Stimulated activated CD4-positive, alpha-beta T cell treated with anti-CD3 and anti-CD28 coated beads, Interleukin-12 subunit alpha, Interleukin-12 subunit beta, amount 100 ng/mL, for 48 hours (primary cell): ENCODE results near the gene PARD6B.
"Not testable (repeated sequence)": the region's sequence is repeated elsewhere in the genome, so short reads cannot be mapped to it uniquely, and the experiment has no call there.

Experiments
- DNase-seq, 3 donors: peaks; one replicate each; pipeline ENCODE4 v3.0.0-alpha.2; 2020; ENCODE audit warnings: low read depth in 2 of 3, low spot score in 1 of 3

The PARD6B gene

DNA sequence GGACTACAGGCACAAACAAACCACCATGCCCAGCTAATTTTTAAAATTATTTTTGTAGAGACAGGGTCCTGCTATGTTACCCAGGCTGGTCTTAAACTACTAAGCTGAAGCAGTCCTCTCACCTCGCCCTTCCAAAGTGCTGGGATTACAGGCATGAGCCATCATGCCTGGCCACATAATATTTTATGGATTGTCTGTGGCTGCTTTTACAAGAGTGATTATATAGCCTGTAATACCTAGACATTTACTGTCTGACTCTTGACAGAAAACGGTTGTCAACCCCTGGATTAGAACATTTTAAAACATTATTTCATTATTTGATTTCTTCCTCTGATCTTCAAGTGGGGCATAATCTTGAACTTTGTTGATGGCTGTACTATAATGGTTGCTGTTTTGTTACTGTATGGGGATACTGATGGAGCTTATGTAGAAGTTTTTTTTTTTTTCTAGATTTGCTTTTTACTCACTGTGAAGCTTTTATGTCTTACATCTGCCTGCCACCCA, 14.3 kb downstream of the PARD6B start:
- DNase-seq = no peak

DNA sequence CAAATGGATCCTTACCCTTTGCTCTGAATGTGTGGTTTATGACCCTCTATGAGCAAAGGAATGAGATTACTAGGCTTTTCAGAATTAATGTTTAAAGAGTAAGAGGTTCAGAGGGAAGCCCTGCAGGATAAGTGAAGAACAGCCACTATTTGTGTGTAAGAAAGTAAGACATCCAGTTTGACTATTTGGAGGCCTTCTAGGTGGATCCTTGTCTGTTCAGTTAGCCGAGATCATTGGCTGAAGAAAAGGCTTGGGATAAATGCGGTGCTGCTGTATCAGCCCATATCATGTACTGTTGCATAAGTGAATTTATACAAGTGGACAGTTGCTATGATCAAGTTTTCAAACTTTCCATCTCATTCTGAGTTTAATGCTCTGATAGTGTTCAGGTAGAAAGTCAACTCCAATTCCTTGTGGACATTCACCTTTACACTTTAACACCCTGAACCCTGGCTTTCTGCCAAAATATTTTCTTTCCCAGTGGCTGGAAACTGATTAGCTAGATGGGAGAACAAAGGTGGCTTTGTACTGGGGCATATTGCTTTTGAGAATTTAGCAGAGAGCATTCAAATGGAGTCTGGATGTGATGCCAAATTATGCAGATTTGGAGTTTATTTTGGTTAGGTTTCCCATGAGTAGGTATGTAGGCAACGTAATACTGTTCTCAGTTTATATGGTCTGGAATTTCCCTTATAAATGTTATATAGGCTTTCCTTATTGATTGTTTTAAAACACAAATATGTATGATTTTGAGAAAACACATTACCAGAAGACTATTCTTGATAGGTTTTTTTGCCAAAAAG, 15.0 kb downstream of the PARD6B start:
- no peak for DNase-seq

- DNase-seq = no peak
Observed at GRCh38 chr20:50747275-50747674, 15.9 kb downstream of the PARD6B start.

GRCh38 chr20:50750145-50750671, 18.8 kb downstream of the PARD6B start:
- DNase-seq = no peak

DNA sequence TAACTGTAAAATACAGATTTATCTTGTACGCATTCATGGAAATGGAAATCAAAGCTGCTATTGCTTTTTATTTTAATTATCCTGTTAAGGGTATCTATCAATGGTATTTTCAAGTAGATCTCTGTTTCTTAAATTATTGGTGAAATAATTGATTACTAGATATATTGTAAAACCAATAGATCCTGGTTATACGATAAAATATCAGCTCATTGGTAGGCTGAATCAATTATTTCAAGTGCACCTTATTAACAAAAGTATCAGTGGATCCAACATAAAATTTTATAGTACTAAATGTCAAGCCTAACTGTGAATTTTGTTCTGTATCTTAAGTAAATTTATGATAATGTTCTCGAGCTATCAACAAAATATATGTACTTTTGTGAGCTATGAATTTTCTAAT, 21.8 kb downstream of the PARD6B start:
- DNase-seq = no peak

- DNase-seq = no peak
Observed at GRCh38 chr20:50754420-50754819, 23.0 kb downstream of the PARD6B start.

DNA sequence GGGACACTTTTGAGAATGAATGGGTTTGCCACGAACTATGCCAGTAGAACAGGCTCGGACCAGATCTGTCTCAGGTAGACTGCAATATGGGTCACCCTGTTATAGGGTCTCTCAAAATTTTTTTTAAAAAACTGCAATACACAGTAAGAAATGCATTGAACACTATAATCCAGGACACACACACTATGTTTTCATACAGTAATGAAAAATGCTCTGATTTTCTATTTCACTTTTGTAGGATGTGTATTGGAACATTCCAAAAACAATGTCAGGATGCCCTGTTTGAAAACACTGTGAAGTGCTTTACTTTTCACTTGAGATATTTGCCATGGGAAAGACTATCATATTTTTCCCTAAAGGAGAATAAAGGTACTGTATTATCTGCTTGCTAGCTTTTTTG, 25.1 kb downstream of the PARD6B start:
- no peak for DNase-seq

GRCh38 chr20:50758469-50758868, 27.1 kb downstream of the PARD6B start:
- no peak for DNase-seq

GRCh38 chr20:50758992-50759391, 27.6 kb downstream of the PARD6B start:
- DNase-seq = no peak

DNA sequence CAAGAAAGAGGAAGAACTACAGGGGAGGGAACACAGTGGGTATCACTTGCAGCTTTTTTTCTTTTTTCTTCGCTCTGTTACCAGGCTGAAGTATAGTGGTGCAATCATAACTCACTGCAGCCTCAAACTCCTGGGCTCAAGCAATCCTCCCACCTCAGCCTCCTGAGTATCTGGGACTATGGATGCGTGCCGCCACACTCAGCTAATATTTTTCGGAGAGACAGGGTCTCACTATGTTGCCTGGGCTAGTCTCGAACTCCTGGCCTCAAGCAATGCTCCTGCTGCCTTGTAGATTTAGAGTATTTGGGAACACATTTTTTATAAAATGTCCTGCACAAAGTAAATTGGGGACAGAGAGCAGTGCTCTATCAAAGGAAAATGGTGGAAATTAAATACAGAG, 28.3 kb downstream of the PARD6B start:
- DNase-seq = no peak

DNA sequence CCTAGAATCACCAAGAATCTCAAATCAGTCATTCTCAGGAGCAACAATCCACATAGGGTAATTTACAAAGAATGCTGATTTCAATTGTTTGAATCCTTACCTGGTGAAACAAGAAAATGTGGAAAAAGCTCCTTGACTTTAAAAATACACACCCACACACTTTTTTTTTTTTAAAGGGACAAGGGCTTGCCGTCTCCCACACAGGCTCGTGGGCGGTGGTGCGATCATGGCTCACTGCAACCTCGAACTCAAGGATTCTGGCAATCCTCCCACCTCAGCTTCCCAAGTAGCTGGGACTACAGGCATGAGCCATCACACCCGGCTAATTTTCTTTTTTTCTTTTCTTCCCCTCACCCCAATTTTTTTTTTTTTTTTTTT, 30.7 kb downstream of the PARD6B start:
- DNase-seq = no peak

DNA sequence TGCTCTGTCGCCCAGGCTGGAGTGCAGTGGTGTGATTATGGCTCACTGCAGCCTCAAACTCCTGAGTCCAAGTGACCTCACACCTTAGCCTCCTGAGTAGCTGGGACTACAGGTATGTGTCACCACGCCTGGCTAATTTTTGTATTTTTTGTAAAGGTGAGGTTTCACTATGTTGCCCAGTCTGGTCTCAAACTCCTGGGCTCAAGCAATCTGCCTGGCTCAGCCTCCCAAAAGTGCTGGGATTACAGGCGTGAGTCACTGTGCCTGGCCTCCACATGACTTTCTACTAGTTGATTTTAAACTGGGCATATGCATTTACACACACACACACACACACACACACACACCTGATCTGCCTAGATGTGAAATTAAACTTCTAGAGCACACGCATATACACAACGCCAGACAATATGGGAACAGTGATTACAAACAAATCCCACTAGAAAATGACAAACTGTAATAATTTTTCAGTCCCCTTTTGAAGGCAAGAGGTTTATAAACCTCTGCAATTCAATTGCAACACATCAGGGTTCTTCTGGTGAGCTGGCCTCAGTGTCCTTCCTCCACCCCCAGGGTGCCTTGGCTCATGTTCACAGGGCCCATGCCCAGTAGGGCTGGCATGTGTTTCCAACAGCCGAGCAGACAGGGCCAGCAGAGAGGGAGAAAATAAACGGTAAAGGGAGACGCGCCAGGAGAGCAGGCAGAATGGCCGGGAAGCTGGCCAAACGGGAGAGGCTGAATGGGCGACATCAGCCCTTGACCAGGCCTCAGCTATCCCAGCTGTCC, 31.2 kb downstream of the PARD6B start:
- DNase-seq = no peak

GRCh38 chr20:50763550-50764458, 32.4 kb downstream of the PARD6B start:
- DNase-seq = not testable (repeated sequence)

DNA sequence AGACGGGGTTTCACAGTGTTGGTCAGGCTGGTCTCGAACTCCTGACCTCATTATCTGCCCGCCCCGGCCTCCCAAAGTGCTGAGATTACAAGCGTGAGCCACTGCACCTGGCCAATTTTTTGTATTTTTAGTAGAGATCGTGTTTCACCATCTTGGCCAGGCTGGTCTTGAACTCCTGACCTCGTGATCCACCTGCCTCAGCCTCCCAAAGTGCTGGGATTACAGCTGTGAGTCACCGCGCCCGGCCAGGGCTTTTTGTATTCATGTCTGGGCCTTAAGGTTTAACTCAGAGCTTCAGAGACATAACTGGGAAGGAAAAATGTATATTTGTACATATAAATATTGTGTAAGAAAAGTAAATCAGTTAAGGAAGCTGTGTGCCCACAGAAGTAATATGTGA, 33.9 kb downstream of the PARD6B start:
- not testable (repeated sequence) for DNase-seq

DNA sequence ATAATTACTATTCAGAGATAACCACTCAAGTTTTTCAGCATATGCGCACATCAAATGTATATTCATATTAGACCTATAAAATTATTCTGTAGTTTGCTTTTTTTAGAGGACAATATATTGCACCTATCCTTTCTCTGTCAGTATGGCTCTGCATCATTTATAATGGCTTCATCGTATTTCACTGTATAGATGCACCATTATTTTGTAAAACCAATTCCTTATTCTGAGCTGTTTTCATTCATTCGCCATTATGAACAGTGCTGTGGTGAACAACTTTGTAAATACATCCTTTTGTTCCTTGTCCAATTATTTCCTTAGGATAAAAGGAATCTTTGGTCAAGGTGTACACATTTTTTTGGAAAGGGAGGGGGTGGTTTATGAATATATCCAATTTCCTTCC, 34.3 kb downstream of the PARD6B start:
- DNase-seq = no peak

- not testable (repeated sequence) for DNase-seq
Observed at GRCh38 chr20:50766955-50767809, 35.8 kb downstream of the PARD6B start.

DNA sequence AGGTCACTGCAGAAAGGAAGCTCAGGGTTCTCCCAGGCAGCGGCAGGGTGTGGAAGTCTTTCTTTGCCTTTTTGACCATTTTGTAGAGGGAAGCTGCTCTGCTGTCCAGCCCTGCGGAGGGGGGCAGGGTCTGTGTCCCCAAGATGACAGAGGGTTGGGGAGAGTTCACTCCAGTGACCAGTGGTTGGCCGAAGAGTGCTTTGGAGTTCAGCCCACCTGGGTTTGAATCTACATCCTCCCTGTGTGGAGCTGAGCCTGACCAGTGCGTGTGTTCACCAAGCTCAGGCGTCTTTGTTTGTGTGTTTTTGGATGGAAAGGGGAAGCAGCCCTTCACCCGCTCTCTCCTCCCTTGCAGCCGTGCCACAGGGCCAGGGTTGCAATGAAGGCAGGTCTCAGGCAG, 37.6 kb downstream of the PARD6B start:
- not testable (repeated sequence) for DNase-seq

GRCh38 chr20:50769551-50770085, 38.2 kb downstream of the PARD6B start:
- not testable (repeated sequence) for DNase-seq

DNA sequence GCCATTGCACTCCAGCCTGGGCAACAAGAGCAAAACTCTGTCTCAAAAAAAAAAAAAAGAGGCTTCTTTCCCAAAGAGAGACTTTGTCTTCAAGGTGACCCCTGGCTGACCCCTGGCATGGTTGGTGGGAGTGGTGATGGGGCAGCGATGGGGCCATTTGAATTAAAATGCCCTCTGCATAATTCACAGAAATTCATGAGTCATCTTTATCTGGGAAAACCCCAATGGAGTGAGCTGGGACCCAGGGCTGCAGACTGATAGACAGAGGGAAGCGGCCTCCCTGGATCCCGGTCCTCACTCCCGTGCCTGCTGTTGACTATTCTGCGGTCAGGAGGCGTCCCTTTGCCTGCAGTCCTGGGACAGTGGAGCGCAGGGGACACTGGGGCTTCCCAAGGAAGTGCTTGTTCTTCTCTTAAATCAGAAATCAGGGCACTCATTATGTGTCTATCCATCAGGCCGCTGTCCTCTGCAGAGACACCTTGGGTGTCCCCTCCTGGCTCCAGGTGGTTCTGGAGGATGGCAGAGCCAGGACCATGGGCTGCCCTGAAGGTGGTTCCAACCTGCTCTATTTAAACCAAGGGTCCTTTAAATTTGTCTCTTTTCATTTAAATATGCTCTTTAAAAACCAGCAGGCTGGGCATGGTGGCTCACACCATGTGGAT, 40.2 kb downstream of the PARD6B start:
- not testable (repeated sequence) for DNase-seq
